Liver (tissue), 3 donors: ENCODE results near the gene NIPSNAP2.
"Not testable (repeated sequence)": the region's sequence is repeated elsewhere in the genome, so short reads cannot be mapped to it uniquely, and the experiment has no call there.

Source experiments
- ATF3 ChIP-seq: IDR thresholded peaks from 2 replicates; pipeline ENCODE4 v1.6.1; 2016; ENCODE audit warnings: antibody characterized with exemption
- CTCF ChIP-seq: fragments of 150-350 bp; IDR thresholded peaks from 2 replicates; pipeline ENCODE4 v1.5.1; 2017; ENCODE audit warnings: improper control_type of control experiment, low read depth, low read length; ENCODE audit not compliant: missing input control
- FOXA1 ChIP-seq: IDR thresholded peaks from 2 replicates; pipeline ENCODE4 v1.6.1; 2016; ENCODE audit warnings: antibody characterized with exemption
- TF ChIP-seq, protein P1 (sequence below): IDR thresholded peaks from 2 replicates; pipeline ENCODE4 v1.6.1; 2016; ENCODE audit warnings: antibody characterized with exemption
- donor health status: healthy.
- donor health status: healthy.

GRCh38 chr7:56045758-56046157 is 81.4 kb downstream of the NIPSNAP2 start:
- TF ChIP-seq CTCF, ATF3, FOXA1: not testable (repeated sequence)
- TF ChIP-seq, protein P1, sequence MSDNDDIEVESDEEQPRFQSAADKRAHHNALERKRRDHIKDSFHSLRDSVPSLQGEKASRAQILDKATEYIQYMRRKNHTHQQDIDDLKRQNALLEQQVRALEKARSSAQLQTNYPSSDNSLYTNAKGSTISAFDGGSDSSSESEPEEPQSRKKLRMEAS: not testable (repeated sequence)
